ENCODE data around the gene CYP26B1. TPM values are rescaled to one million over a fixed set of nuclear protein-coding genes. Genes with fewer than 3 reads are reported as not detected.

CYP26B1 gene
- total and polyA plus RNA-seq, 2 of the 8 experiments (the other 6 are each of a cell fraction or from before 2014, with no cell fraction given): 0.06 to 0.69 TPM

DNA sequence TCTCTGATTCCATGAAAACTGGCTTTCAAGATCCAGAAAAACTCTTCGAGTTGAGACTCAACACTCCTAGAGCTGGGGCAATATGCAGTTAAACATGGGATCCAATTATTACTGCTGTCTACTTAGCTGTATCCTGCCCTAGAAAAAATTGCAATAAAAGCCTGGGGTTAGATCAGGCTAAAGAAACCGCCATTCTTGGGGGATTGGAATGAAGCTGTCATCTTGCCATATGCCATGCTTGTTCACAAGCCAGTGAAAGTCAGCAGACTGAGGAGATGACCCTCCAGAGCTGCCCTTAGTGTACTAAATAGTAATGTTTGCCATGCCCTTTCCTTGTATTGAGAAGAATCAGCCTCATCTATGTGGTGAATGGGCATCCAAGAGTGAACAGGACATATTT, 30.9 kb upstream of the CYP26B1 start:
- no peak overlapping the region for H4K8ac ChIP-seq (ENCODE audit: extremely low read depth, insufficient read depth, low read length)

More for the DNA sequence above, 30.9 kb upstream of the CYP26B1 start:
- H3K4me2 ChIP-seq (ENCODE audit: insufficient read depth in 1 of 2, low read depth in 2 of 2, low read length in 2 of 2): no peak overlapping the region
- DNase-seq (ENCODE audit: low read depth in 1 of 2, low spot score in 2 of 2) (no peak), FAIRE-seq (no peak)
- H2AK5ac ChIP-seq (ENCODE audit: low read depth, low read length): no peak overlapping the region
- no peaks in the 10 kb centered on the region for H4K20me1 ChIP-seq (replicated peaks in 1 of 2; ENCODE audit: control insufficient read depth in 1 of 2, insufficient read depth in 2 of 2, low read length in 2 of 2)
- H2AFZ ChIP-seq (ENCODE audit: low read length): no peak overlapping the region
- no peaks in the 10 kb centered on the region for H3K79me1 ChIP-seq (ENCODE audit: low read depth, low read length)
- POLR2A ChIA-PET (ENCODE audit: partially characterized antibody): no interaction called here
- no peak overlapping the region for H3K18ac ChIP-seq (ENCODE audit: extremely low read depth, low read length)
- no peak overlapping the region for H4K91ac ChIP-seq (replicated peaks; ENCODE audit: insufficient read length, low read length)
- H2BK5ac ChIP-seq (ENCODE audit: low read depth, low read length): no peak overlapping the region
- no peaks in the 10 kb centered on the region for H3K36me3 ChIP-seq (ENCODE audit: control insufficient read depth in 2 of 4, insufficient read depth in 4 of 4, low read length in 3 of 4)
- TF ChIP-seq POLR2A (IDR thresholded peaks at IDR 0.05; ENCODE audit: control extremely low read depth in 1 of 2, low read depth in 2 of 2, low read length in 2 of 2): no peak
- TF ChIP-seq TCF12 (IDR thresholded peaks at IDR 0.05; ENCODE audit: low read depth, low read length): no peak
- TF ChIP-seq POU5F1 (IDR thresholded peaks at IDR 0.05; ENCODE audit: low read depth, low read length): no peak
- no peak for TF ChIP-seq RBBP5 (IDR thresholded peaks at IDR 0.05; ENCODE audit: borderline replicate concordance, low read depth, low read length)
- no peak for TF ChIP-seq SP2 (IDR thresholded peaks at IDR 0.05; ENCODE audit: low read length)
- no peak for TF ChIP-seq GTF2F1 (IDR thresholded peaks at IDR 0.05; ENCODE audit: borderline replicate concordance, low read depth, low read length)
- H3K23me2 ChIP-seq (ENCODE audit: low read depth, low read length): 0 out of 2 replicates have a peak, but pooled peaks cover 2% of the 10 kb centered on the region
- H2BK12ac ChIP-seq (ENCODE audit: low read depth, low read length): no peak overlapping the region
- no peak overlapping the region for H3K27ac ChIP-seq (ENCODE audit: low read depth, low read length)
- H2BK120ac ChIP-seq (replicated peaks; ENCODE audit: low read depth, low read length): no peak overlapping the region
- no peak overlapping the region for H3K23ac ChIP-seq (ENCODE audit: insufficient read length)
- H3K56ac ChIP-seq (replicated peaks; ENCODE audit: insufficient read length, low read depth, low read length): no peak overlapping the region
- no peak overlapping the region for H3K9ac ChIP-seq (replicated peaks in 1 of 4; ENCODE audit: extremely low read depth in 1 of 4, low read depth in 3 of 4, low read length in 3 of 4)
- no peaks in the 10 kb centered on the region for H3K79me2 ChIP-seq (ENCODE audit: control insufficient read depth in 1 of 2, insufficient read depth in 2 of 2, low read length in 2 of 2)
- no peak overlapping the region for H3K4ac ChIP-seq (replicated peaks; ENCODE audit: insufficient read length, low read depth, low read length)
- WGBS, 2 experiments (ENCODE audit: extremely low coverage in 1 of 2, insufficient coverage in 1 of 2, insufficient read length in 1 of 2, insufficient replicate concordance in 2 of 2, low coverage in 1 of 2, low lambda C conversion rate in 2 of 2, missing lambda C conversion rate in 1 of 2): 89% methylated on average over 2 of the region's 2 CpGs; no CpG with 5 or more reads in 1 of the 2 experiments
- no peak overlapping the region for H3K4me3 ChIP-seq (ENCODE audit: extremely low read depth in 1 of 4, insufficient read depth in 2 of 4, low read depth in 3 of 4, low read length in 4 of 4)
- H3K4me1 ChIP-seq (replicated peaks in 1 of 4; ENCODE audit: control insufficient read depth in 3 of 4, insufficient read depth in 4 of 4, low read length in 3 of 4): peaks cover 0 to 7% (median 3%) of the 10 kb centered on the region in 4 experiments; a peak in 3 of 7 replicates
- no peak overlapping the region for H2BK15ac ChIP-seq (ENCODE audit: low read length)
- H3K27me3 ChIP-seq (replicated peaks in 1 of 4; ENCODE audit: control insufficient read depth in 3 of 4, extremely low read depth in 1 of 4, insufficient read depth in 3 of 4, low read length in 3 of 4): no peaks in the 10 kb centered on the region; a peak in 2 of 7 replicates
- no peaks in the 10 kb centered on the region; a peak in 1 of 4 replicates for H3K9me3 ChIP-seq (ENCODE audit: insufficient read depth in 2 of 2, low read depth in 1 of 2, low read length in 1 of 2)
- H4K5ac ChIP-seq (ENCODE audit: insufficient read length, low read depth, low read length): no peak overlapping the region
- no peak overlapping the region for H2BK20ac ChIP-seq (ENCODE audit: low read length)
- no peak overlapping the region for H3K14ac ChIP-seq (ENCODE audit: insufficient read length)
- CTCF ChIA-PET (ENCODE audit: partially characterized antibody): interaction anchor here (0.5 to 1.4 kb wide), 3 partner anchors 9 to 52 kb away, joined by 3 read pairs; no protein-coding TSS in a partner anchor

All from H1 (cell line).